ENCODE results near the gene CFH. TPM values are rescaled to one million over a fixed set of nuclear protein-coding genes. Genes with fewer than 3 reads are reported as not detected.

The CFH gene
- total RNA-seq, 2 experiments from 2014 or later = 2.9 to 3.9 TPM

- H3K27ac Mint-ChIP-seq = no peak overlapping the region
- no peak overlapping the region for H3K4me3 Mint-ChIP-seq
- POLR2A ChIA-PET = no interaction called here
- DNase-seq = no peak
- H3K4me1 Mint-ChIP-seq = peaks cover 9% of the 10 kb centered on the region
- H3K27me3 Mint-ChIP-seq = peaks cover 5% of the 10 kb centered on the region
- no peaks in the 10 kb centered on the region for H3K9me3 Mint-ChIP-seq
- no peaks in the 10 kb centered on the region for H3K36me3 Mint-ChIP-seq
- ATAC-seq (ENCODE audit: low read depth) = no peak
Observed at GRCh38 chr1:196650403-196650802, 1.4 kb upstream of the CFH start.

- Mint-ChIP-seq H3K27ac (no peak overlapping the region), H3K36me3 (no peaks in the 10 kb centered on the region), H3K9me3 (no peaks in the 10 kb centered on the region), H3K4me1 (peaks cover 9% of the 10 kb centered on the region), H3K4me3 (peak overlapping the region; percentile 68), H3K27me3 (peaks cover 2% of the 10 kb centered on the region)
- DNase-seq (no peak), ATAC-seq (ENCODE audit: low read depth) (no peak)
- POLR2A ChIA-PET = no interaction called here
Observed at GRCh38 chr1:196651079-196651478, 764 bp upstream of the CFH start.

GRCh38 chr1:196654271-196654670 lies 2.4 kb downstream of the CFH start:
- Mint-ChIP-seq H3K4me3 (no peak overlapping the region), H3K36me3 (no peaks in the 10 kb centered on the region)

GRCh38 chr1:196655071-196655470 lies 3.2 kb downstream of the CFH start:
- Mint-ChIP-seq H3K9me3 (no peaks in the 10 kb centered on the region), H3K27me3 (peaks cover 2% of the 10 kb centered on the region), H3K4me1 (peaks cover 9% of the 10 kb centered on the region), H3K27ac (no peak overlapping the region), H3K4me3 (no peak overlapping the region), H3K36me3 (no peaks in the 10 kb centered on the region)
- DNase-seq (no peak), ATAC-seq (ENCODE audit: low read depth) (no peak)
- POLR2A ChIA-PET = no interaction called here

More at GRCh38 chr1:196654271-196654670, 2.4 kb downstream of the CFH start:
- Mint-ChIP-seq H3K27me3 (peaks cover 2% of the 10 kb centered on the region), H3K9me3 (no peaks in the 10 kb centered on the region), H3K4me1 (peaks cover 9% of the 10 kb centered on the region), H3K27ac (no peak overlapping the region)
- POLR2A ChIA-PET = no interaction called here
- no peak for DNase-seq
- ATAC-seq (ENCODE audit: low read depth) = no peak

- Mint-ChIP-seq H3K36me3 (no peaks in the 10 kb centered on the region), H3K27ac (no peak overlapping the region), H3K4me1 (peaks cover 9% of the 10 kb centered on the region), H3K9me3 (no peaks in the 10 kb centered on the region), H3K4me3 (no peak overlapping the region), H3K27me3 (peaks cover 2% of the 10 kb centered on the region)
- DNase-seq (no peak), ATAC-seq (ENCODE audit: low read depth) (no peak)
- POLR2A ChIA-PET = no interaction called here
Observed at GRCh38 chr1:196655494-196655893, 3.7 kb downstream of the CFH start.

- no peaks in the 10 kb centered on the region for H3K27me3 Mint-ChIP-seq
- H3K36me3 Mint-ChIP-seq = no peaks in the 10 kb centered on the region
- H3K9me3 Mint-ChIP-seq = no peaks in the 10 kb centered on the region
- ATAC-seq (ENCODE audit: low read depth) (no peak), DNase-seq (no peak)
- peaks cover 1% of the 10 kb centered on the region for H3K4me1 Mint-ChIP-seq
- no peak overlapping the region for H3K27ac Mint-ChIP-seq
- H3K4me3 Mint-ChIP-seq = no peak overlapping the region
- POLR2A ChIA-PET = no interaction called here
Observed at GRCh38 chr1:196659471-196659870, 7.6 kb downstream of the CFH start.

GRCh38 chr1:196660272-196660671 lies 8.4 kb downstream of the CFH start:
- POLR2A ChIA-PET = no interaction called here
- no peaks in the 10 kb centered on the region for H3K27me3 Mint-ChIP-seq
- peaks cover 1% of the 10 kb centered on the region for H3K4me1 Mint-ChIP-seq
- H3K9me3 Mint-ChIP-seq = no peaks in the 10 kb centered on the region
- DNase-seq = no peak
- H3K36me3 Mint-ChIP-seq = no peaks in the 10 kb centered on the region
- no peak overlapping the region for H3K4me3 Mint-ChIP-seq
- H3K27ac Mint-ChIP-seq = no peak overlapping the region
- no peak for ATAC-seq (ENCODE audit: low read depth)

GRCh38 chr1:196660852-196661251 lies 9.0 kb downstream of the CFH start:
- Mint-ChIP-seq H3K9me3 (no peaks in the 10 kb centered on the region), H3K27me3 (no peaks in the 10 kb centered on the region), H3K27ac (no peak overlapping the region), H3K36me3 (no peaks in the 10 kb centered on the region), H3K4me3 (no peak overlapping the region), H3K4me1 (peaks cover 1% of the 10 kb centered on the region)
- no peak for ATAC-seq (ENCODE audit: low read depth)
- DNase-seq = no peak
- POLR2A ChIA-PET = no interaction called here

GRCh38 chr1:196661345-196661744 lies 9.5 kb downstream of the CFH start:
- Mint-ChIP-seq H3K4me3 (no peak overlapping the region), H3K27me3 (no peaks in the 10 kb centered on the region), H3K36me3 (no peaks in the 10 kb centered on the region), H3K4me1 (peaks cover 1% of the 10 kb centered on the region), H3K9me3 (no peaks in the 10 kb centered on the region), H3K27ac (no peak overlapping the region)
- DNase-seq (no peak), ATAC-seq (ENCODE audit: low read depth) (no peak)
- POLR2A ChIA-PET = no interaction called here

- POLR2A ChIA-PET = no interaction called here
- Mint-ChIP-seq H3K4me1 (no peaks in the 10 kb centered on the region), H3K27me3 (no peaks in the 10 kb centered on the region), H3K9me3 (no peaks in the 10 kb centered on the region), H3K27ac (no peak overlapping the region), H3K36me3 (no peaks in the 10 kb centered on the region), H3K4me3 (no peak overlapping the region)
- DNase-seq = no peak
- no peak for ATAC-seq (ENCODE audit: low read depth)
Observed at GRCh38 chr1:196667131-196667530, 15.3 kb downstream of the CFH start.

- H3K27me3 Mint-ChIP-seq = no peaks in the 10 kb centered on the region
- no peak overlapping the region for H3K4me3 Mint-ChIP-seq
- no peaks in the 10 kb centered on the region for H3K36me3 Mint-ChIP-seq
- ATAC-seq (ENCODE audit: low read depth) = no peak
- no peaks in the 10 kb centered on the region for H3K9me3 Mint-ChIP-seq
- H3K27ac Mint-ChIP-seq = no peak overlapping the region
- H3K4me1 Mint-ChIP-seq = no peaks in the 10 kb centered on the region
- POLR2A ChIA-PET = no interaction called here
- DNase-seq = no peak
Observed at GRCh38 chr1:196669051-196669450, 17.2 kb downstream of the CFH start.

GRCh38 chr1:196669693-196670092 lies 17.9 kb downstream of the CFH start:
- H3K9me3 Mint-ChIP-seq = no peaks in the 10 kb centered on the region
- no peak overlapping the region for H3K4me3 Mint-ChIP-seq
- POLR2A ChIA-PET = no interaction called here
- no peak for DNase-seq
- no peaks in the 10 kb centered on the region for H3K36me3 Mint-ChIP-seq
- no peaks in the 10 kb centered on the region for H3K27me3 Mint-ChIP-seq
- no peak overlapping the region for H3K27ac Mint-ChIP-seq
- ATAC-seq (ENCODE audit: low read depth) = no peak
- H3K4me1 Mint-ChIP-seq = no peaks in the 10 kb centered on the region

- Mint-ChIP-seq H3K36me3 (no peaks in the 10 kb centered on the region), H3K27me3 (peaks cover 4% of the 10 kb centered on the region)
- POLR2A ChIA-PET = no interaction called here
Observed at GRCh38 chr1:196674908-196675307, 23.1 kb downstream of the CFH start.

GRCh38 chr1:196677781-196678509 lies 26.1 kb downstream of the CFH start:
- H3K9me3 Mint-ChIP-seq = no peaks in the 10 kb centered on the region
- no peak for DNase-seq
- H3K27ac Mint-ChIP-seq = no peak overlapping the region
- no peak for ATAC-seq (ENCODE audit: low read depth)
- H3K36me3 Mint-ChIP-seq = no peaks in the 10 kb centered on the region
- H3K4me1 Mint-ChIP-seq = no peaks in the 10 kb centered on the region
- no peak overlapping the region for H3K4me3 Mint-ChIP-seq
- H3K27me3 Mint-ChIP-seq = peaks cover 4% of the 10 kb centered on the region
- POLR2A ChIA-PET = no interaction called here

More at GRCh38 chr1:196674908-196675307, 23.1 kb downstream of the CFH start:
- DNase-seq = no peak
- Mint-ChIP-seq H3K4me3 (no peak overlapping the region), H3K9me3 (no peaks in the 10 kb centered on the region), H3K27ac (no peak overlapping the region), H3K4me1 (no peaks in the 10 kb centered on the region)
- ATAC-seq (ENCODE audit: low read depth) = no peak

- no peaks in the 10 kb centered on the region for H3K4me1 Mint-ChIP-seq
- DNase-seq = no peak
Observed at GRCh38 chr1:196678510-196678884, 26.7 kb downstream of the CFH start.

More at GRCh38 chr1:196678510-196678884, 26.7 kb downstream of the CFH start:
- H3K4me3 Mint-ChIP-seq = no peak overlapping the region
- no peak for ATAC-seq (ENCODE audit: low read depth)
- no peaks in the 10 kb centered on the region for H3K36me3 Mint-ChIP-seq
- no peak overlapping the region for H3K27ac Mint-ChIP-seq
- H3K9me3 Mint-ChIP-seq = no peaks in the 10 kb centered on the region
- peaks cover 4% of the 10 kb centered on the region for H3K27me3 Mint-ChIP-seq
- POLR2A ChIA-PET = no interaction called here

Data from activated naive CD8-positive, alpha-beta T cell treated with anti-CD3 and anti-CD28 coated beads, Interleukin-2, amount 10 ng/mL, durations not matched to agents 7 days and 5 days (primary cell).